Measurements from ENCODE around the gene NFIB. TPM values are rescaled to one million over a fixed set of nuclear protein-coding genes. Genes with fewer than 3 reads are reported as not detected.

The NFIB gene
- total RNA-seq, 1 experiment from 2014 or later = 14.3 TPM

GRCh38 chr9:14071484-14071883 is 242.5 kb downstream of the NFIB start:
- H3K18ac ChIP-seq (ENCODE audit: insufficient read length, low read depth, low read length) = no peak overlapping the region
- Mint-ChIP-seq H3K27ac (no peak overlapping the region), H3K9me3 (no peaks in the 10 kb centered on the region), H3K4me3 (no peak overlapping the region), H3K4me1 (peaks cover 6 to 11% of the 10 kb centered on the region in 2 experiments; a peak in 3 of 4 replicates), H3K36me3 (ENCODE audit: insufficient read depth in 1 of 3, low read depth in 3 of 3) (no peaks in the 10 kb centered on the region), H3K27me3 (ENCODE audit: low read depth) (no peaks in the 10 kb centered on the region)
- WGBS (ENCODE audit: extremely low coverage, insufficient read length, low lambda C conversion rate) = no CpG with 5 or more reads among the region's 5 CpGs
- no peak overlapping the region for H2AK5ac ChIP-seq (ENCODE audit: insufficient read length, low read length)
- no peaks in the 10 kb centered on the region for H4K20me1 ChIP-seq (ENCODE audit: control insufficient read depth, insufficient read depth, insufficient read length)
- no peak overlapping the region for H3K9ac ChIP-seq (ENCODE audit: extremely low read depth, insufficient read length, low read length)
- TF ChIP-seq CTCF (conservative IDR thresholded peaks at IDR 0.05) = peak; percentile 50; the same call in 2 of the 3 replicates
- no peaks in the 10 kb centered on the region for H3K9me3 ChIP-seq (ENCODE audit: control insufficient read depth, low read depth, low read length)
- no peak overlapping the region for H3T11ph ChIP-seq (ENCODE audit: low read length)
- no peak overlapping the region for H4K91ac ChIP-seq (ENCODE audit: insufficient read length, low read depth, low read length)
- H3K27me3 ChIP-seq (ENCODE audit: insufficient read depth, low read length) = no peaks in the 10 kb centered on the region
- no peak overlapping the region for H2BK5ac ChIP-seq (ENCODE audit: insufficient read length, low read length)
- H3K4ac ChIP-seq (ENCODE audit: low read depth, low read length) = no peak overlapping the region
- no peak overlapping the region for H3K27ac ChIP-seq (ENCODE audit: insufficient read length, low read depth, low read length)
- H3K4me1 ChIP-seq (ENCODE audit: insufficient read depth, low read length) = no peaks in the 10 kb centered on the region
- no peak overlapping the region for H4K8ac ChIP-seq (replicated peaks; ENCODE audit: insufficient read length, low read depth, low read length)
- H2AFZ ChIP-seq (ENCODE audit: low read length) = no peak overlapping the region
- no peak overlapping the region for H2BK12ac ChIP-seq (ENCODE audit: insufficient read length, low read depth, low read length)
- H2BK15ac ChIP-seq (ENCODE audit: low read depth, low read length) = no peak overlapping the region
- H2BK20ac ChIP-seq (ENCODE audit: low read depth, low read length, poor library complexity, severe bottlenecking) = no peak overlapping the region
- H3K23ac ChIP-seq (ENCODE audit: insufficient read length, low read depth, low read length) = no peak overlapping the region
- H3K79me1 ChIP-seq (ENCODE audit: insufficient read depth, low read depth, low read length, poor library complexity, severe bottlenecking) = no peaks in the 10 kb centered on the region
- H3K23me2 ChIP-seq (ENCODE audit: insufficient read length, low read depth, low read length, poor library complexity, severe bottlenecking) = no peaks in the 10 kb centered on the region
- H3K79me2 ChIP-seq (ENCODE audit: insufficient read depth, low read length) = no peaks in the 10 kb centered on the region
- H3K14ac ChIP-seq (ENCODE audit: insufficient read depth, low read length) = no peak overlapping the region
- no peak overlapping the region for H3K56ac ChIP-seq (ENCODE audit: insufficient read length, low read depth, low read length)
- no peak for DNase-seq
- no peak overlapping the region for H3K4me2 ChIP-seq (ENCODE audit: insufficient read depth, insufficient read length, low read length)
- H2BK120ac ChIP-seq (ENCODE audit: low read depth, low read length, poor library complexity, severe bottlenecking) = no peak overlapping the region
- no peak overlapping the region for H4K5ac ChIP-seq (ENCODE audit: insufficient read length, low read depth, low read length)

Measured in H9 (cell line).